SH-SY5Y (cell line): ENCODE measurements around the gene CRIM1.

Experiments used
- GATA2 ChIP-seq: IDR thresholded peaks from 2 replicates; pipeline ENCODE4 v1.6.1; 2011; ENCODE audit warnings: mild to moderate bottlenecking, low read depth, low read length
- GATA3 ChIP-seq: IDR thresholded peaks from 2 replicates; pipeline ENCODE4 v1.6.1; 2011; ENCODE audit warnings: low read depth, mild to moderate bottlenecking, low read length, moderate library complexity

DNA sequence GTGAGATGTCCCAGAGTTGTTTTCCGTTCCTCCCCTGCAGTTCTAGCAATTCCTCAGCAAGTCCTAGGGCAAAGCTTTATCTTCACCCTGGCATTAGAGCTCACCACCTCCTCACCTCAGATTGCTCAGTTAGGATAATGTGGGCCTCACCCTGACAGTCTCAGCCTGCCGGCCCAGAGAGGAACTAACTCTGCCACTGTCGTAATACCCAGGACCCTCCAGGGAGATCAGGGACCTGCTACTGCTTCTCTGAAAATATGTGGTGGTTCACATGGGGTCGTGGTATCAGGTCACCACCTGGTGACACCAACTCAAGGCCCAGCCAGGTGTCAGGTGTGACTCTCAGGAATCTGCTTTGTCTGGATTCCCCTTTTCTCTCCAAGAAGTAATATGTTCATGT lies 121.7 kb downstream of the CRIM1 start:
- TF ChIP-seq GATA3, result no peak
- TF ChIP-seq GATA2, result no peak
